ENCODE data around the gene PARD3.
"Not testable (repeated sequence)": the region's sequence is repeated elsewhere in the genome, so short reads cannot be mapped to it uniquely, and the experiment has no call there.

GRCh38 chr10:34793581-34793980 is 21.5 kb downstream of the PARD3 start:
- not testable (repeated sequence) for TF ChIP-seq POLR2A (IDR thresholded peaks at IDR 0.05)
- TF ChIP-seq, protein P1, sequence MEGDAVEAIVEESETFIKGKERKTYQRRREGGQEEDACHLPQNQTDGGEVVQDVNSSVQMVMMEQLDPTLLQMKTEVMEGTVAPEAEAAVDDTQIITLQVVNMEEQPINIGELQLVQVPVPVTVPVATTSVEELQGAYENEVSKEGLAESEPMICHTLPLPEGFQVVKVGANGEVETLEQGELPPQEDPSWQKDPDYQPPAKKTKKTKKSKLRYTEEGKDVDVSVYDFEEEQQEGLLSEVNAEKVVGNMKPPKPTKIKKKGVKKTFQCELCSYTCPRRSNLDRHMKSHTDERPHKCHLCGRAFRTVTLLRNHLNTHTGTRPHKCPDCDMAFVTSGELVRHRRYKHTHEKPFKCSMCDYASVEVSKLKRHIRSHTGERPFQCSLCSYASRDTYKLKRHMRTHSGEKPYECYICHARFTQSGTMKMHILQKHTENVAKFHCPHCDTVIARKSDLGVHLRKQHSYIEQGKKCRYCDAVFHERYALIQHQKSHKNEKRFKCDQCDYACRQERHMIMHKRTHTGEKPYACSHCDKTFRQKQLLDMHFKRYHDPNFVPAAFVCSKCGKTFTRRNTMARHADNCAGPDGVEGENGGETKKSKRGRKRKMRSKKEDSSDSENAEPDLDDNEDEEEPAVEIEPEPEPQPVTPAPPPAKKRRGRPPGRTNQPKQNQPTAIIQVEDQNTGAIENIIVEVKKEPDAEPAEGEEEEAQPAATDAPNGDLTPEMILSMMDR (IDR thresholded peaks at IDR 0.05) = not testable (repeated sequence)
